ENCODE results near the gene POLN. TPM values are rescaled to one million over a fixed set of nuclear protein-coding genes. Genes with fewer than 3 reads are reported as not detected.
A peak's percentile ranks its signal among the peaks of the same experiment; 100 is the strongest.

Gene POLN
- total and polyA plus RNA-seq, 2 experiments from 2014 or later: 1.8 to 4.0 TPM

GRCh38 chr4:2269206-2269531, 27.2 kb upstream of the POLN start:
- Histone ChIP-seq H3K79me2 (replicated peaks; ENCODE audit: insufficient read depth) (no peaks in the 10 kb centered on the region), H3K36me3 (ENCODE audit: insufficient read depth) (no peaks in the 10 kb centered on the region), H3K4me2 (peak overlapping the region; percentile 43; the same call in 1 of the 2 replicates), H3K9me2 (ENCODE audit: insufficient read depth) (no peaks in the 10 kb centered on the region), H3F3A (replicated peaks; ENCODE audit: low read depth) (no peaks in the 10 kb centered on the region), H3K27ac (ENCODE audit: low read depth) (no peak overlapping the region), H3K27me3 (ENCODE audit: insufficient read depth) (no peaks in the 10 kb centered on the region), H3K4me1 (ENCODE audit: insufficient read depth) (peaks cover 9% of the 10 kb centered on the region), H4K20me1 (replicated peaks; ENCODE audit: insufficient read depth) (no peaks in the 10 kb centered on the region), H2AFZ (no peak overlapping the region; the same call in 1 of the 2 replicates), H3K4me3 (no peak overlapping the region)
- no peaks in the 10 kb centered on the region; the same call in 2 of the 3 replicates for H3K36me3 Mint-ChIP-seq (ENCODE audit: low read depth)
- ATAC-seq (peak; percentile 78), DNase-seq (ENCODE audit: low spot score) (peak; percentile 53)
- no peaks in the 10 kb centered on the region for H3K9me3 Mint-ChIP-seq
- no peak overlapping the region for H3K27ac Mint-ChIP-seq
- H3K4me3 Mint-ChIP-seq: no peak overlapping the region; the same call in 2 of the 3 replicates
- peaks cover 6% of the 10 kb centered on the region for H3K27me3 Mint-ChIP-seq (ENCODE audit: insufficient read depth, low read depth, poor library complexity)
- H3K4me1 Mint-ChIP-seq: peaks cover 14% of the 10 kb centered on the region
- TF ChIP-seq NANOG (IDR thresholded peaks at IDR 0.05; ENCODE audit: borderline replicate concordance): no peak
- no peak for TF ChIP-seq ETS1 (IDR thresholded peaks at IDR 0.05)
- TF ChIP-seq EZH2 (IDR thresholded peaks at IDR 0.05; ENCODE audit: low read depth, unreplicated experiment): no peak
- peak in 1 of 2 experiments; percentile 31; a peak in 1 of 4 replicates for TF ChIP-seq CTCF (conservative IDR thresholded peaks at IDR 0.05; ENCODE audit: low read depth in 2 of 2)
- TF ChIP-seq JUNB (IDR thresholded peaks at IDR 0.05; ENCODE audit: unreplicated experiment): no peak

- no peaks in the 10 kb centered on the region for H4K20me1 ChIP-seq (replicated peaks; ENCODE audit: insufficient read depth)
- H3K27ac ChIP-seq (ENCODE audit: low read depth): no peak overlapping the region
- ATAC-seq: no peak
- no peak overlapping the region for H3K27ac Mint-ChIP-seq
- no peaks in the 10 kb centered on the region for H3F3A ChIP-seq (replicated peaks; ENCODE audit: low read depth)
- peaks cover 9% of the 10 kb centered on the region for H3K4me1 ChIP-seq (ENCODE audit: insufficient read depth)
- H3K36me3 Mint-ChIP-seq (ENCODE audit: low read depth): no peaks in the 10 kb centered on the region; the same call in 2 of the 3 replicates
- H3K9me3 Mint-ChIP-seq: no peaks in the 10 kb centered on the region
- peaks cover 6% of the 10 kb centered on the region for H3K27me3 Mint-ChIP-seq (ENCODE audit: insufficient read depth, low read depth, poor library complexity)
- H3K36me3 ChIP-seq (ENCODE audit: insufficient read depth): no peaks in the 10 kb centered on the region
- no peaks in the 10 kb centered on the region for H3K9me2 ChIP-seq (ENCODE audit: insufficient read depth)
- H3K4me3 ChIP-seq: no peak overlapping the region
- no peaks in the 10 kb centered on the region for H3K79me2 ChIP-seq (replicated peaks; ENCODE audit: insufficient read depth)
- no peak overlapping the region for H3K4me3 Mint-ChIP-seq
- H3K4me2 ChIP-seq: peak overlapping the region; percentile 43; the same call in 1 of the 2 replicates
- no peak overlapping the region; the same call in 1 of the 2 replicates for H2AFZ ChIP-seq
- H3K4me1 Mint-ChIP-seq: peaks cover 20% of the 10 kb centered on the region
- DNase-seq (ENCODE audit: low spot score): no peak
- H3K27me3 ChIP-seq (ENCODE audit: insufficient read depth): 0 out of 2 replicates have a peak, but pooled peaks cover 1% of the 10 kb centered on the region
- TF ChIP-seq CREB1 (CRISPR knock-in tag; IDR thresholded peaks at IDR 0.05; ENCODE audit: low read depth) (no peak), EZH2phosphoT487 (IDR thresholded peaks at IDR 0.05; ENCODE audit: unreplicated experiment) (no peak), STAT1 (IDR thresholded peaks at IDR 0.05; ENCODE audit: unreplicated experiment) (no peak), REST (IDR thresholded peaks at IDR 0.05; ENCODE audit: unreplicated experiment) (no peak), ZNF331 (CRISPR knock-in tag; IDR thresholded peaks at IDR 0.05; ENCODE audit: low read depth) (no peak), JUNB (IDR thresholded peaks at IDR 0.05; ENCODE audit: unreplicated experiment) (no peak), POLR2AphosphoS5 (IDR thresholded peaks at IDR 0.05; ENCODE audit: low read depth) (no peak), ETS1 (IDR thresholded peaks at IDR 0.05) (no peak), ZNF114 (CRISPR knock-in tag; IDR thresholded peaks at IDR 0.05) (no peak), NANOG (IDR thresholded peaks at IDR 0.05; ENCODE audit: borderline replicate concordance) (no peak)
These were observed 26.7 kb upstream of the POLN start for GRCh38 chr4:2268357-2269205.
